ENCODE results near the gene MIEF2.

DNA sequence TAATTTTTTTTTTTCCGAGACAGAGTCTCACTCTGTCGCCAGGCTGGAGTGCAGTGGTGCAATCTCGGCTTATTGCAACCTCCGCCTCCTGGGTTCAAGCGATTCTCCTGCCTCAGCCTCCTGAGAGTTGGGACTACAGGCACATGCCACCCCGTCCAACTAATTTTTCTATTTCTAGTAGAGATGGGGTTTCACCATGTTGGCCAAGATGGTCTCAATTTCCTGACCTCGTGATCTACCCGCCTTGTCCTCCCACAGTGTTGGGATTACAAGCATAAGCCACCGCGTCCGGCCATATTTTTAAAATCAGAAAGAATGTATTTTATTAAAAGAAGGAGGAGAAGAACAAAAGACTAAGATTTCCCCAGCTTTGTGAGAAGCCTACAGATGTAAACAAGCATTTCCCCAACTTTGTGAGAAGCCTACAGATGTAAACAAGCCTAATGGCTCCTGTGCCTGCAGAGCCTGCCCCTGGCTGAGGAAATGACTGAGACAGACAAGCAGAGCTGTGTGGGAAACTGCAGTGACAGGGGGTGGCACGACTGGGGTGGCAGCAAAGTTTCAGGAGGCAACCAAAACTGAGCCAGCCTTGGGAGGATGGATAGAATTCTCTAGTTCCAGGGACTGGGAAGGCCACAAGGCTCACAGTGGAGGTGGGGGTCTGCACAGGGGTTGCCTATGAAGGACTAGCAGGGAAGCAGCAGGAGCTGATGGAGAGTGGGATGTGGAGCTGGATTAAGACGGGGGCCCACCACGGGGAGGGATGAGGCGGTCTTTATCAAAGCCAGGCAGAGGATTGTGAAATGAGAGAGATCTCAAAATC lies 31.5 kb downstream of the MIEF2 start:
- TF ChIP-seq POLR2A (IDR thresholded peaks at IDR 0.05) (no peak), POLR2AphosphoS5 (IDR thresholded peaks at IDR 0.05) (no peak), EP300 (IDR thresholded peaks at IDR 0.05) (no peak)
- TF ChIP-seq, protein P1, sequence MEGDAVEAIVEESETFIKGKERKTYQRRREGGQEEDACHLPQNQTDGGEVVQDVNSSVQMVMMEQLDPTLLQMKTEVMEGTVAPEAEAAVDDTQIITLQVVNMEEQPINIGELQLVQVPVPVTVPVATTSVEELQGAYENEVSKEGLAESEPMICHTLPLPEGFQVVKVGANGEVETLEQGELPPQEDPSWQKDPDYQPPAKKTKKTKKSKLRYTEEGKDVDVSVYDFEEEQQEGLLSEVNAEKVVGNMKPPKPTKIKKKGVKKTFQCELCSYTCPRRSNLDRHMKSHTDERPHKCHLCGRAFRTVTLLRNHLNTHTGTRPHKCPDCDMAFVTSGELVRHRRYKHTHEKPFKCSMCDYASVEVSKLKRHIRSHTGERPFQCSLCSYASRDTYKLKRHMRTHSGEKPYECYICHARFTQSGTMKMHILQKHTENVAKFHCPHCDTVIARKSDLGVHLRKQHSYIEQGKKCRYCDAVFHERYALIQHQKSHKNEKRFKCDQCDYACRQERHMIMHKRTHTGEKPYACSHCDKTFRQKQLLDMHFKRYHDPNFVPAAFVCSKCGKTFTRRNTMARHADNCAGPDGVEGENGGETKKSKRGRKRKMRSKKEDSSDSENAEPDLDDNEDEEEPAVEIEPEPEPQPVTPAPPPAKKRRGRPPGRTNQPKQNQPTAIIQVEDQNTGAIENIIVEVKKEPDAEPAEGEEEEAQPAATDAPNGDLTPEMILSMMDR (IDR thresholded peaks at IDR 0.05) = no peak
